ENCODE results near the gene WDR70.

DNA sequence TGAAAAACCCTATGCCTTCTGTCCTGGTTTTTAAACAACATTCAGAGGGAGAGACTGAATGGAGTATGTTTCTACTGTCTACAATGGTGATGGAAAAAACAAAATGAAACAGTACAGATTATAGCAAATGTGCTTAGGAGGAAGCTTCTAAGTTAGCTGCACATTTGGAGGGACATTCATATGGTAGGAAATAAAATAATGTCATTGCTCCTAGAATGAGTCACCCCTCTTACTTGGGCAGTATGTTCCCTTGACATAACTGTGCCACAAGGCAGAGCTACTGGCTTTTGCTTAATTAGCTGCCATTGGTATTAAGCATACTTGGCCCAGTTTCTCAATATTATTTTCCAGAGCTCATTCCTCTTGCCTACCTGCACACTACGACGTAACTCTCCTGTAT is 331.8 kb downstream of the WDR70 start:
- TF ChIP-seq CTCF (IDR thresholded peaks at IDR 0.05) = no peak
- no peak for TF ChIP-seq POLR2A (IDR thresholded peaks at IDR 0.05)
